Endodermal cell (in vitro differentiated cells): ENCODE results near the gene DIP2B. TPM values are rescaled to one million over a fixed set of nuclear protein-coding genes. Genes with fewer than 3 reads are reported as not detected.
"Not testable (repeated sequence)": the region's sequence is repeated elsewhere in the genome, so short reads cannot be mapped to it uniquely, and the experiment has no call there.

Source experiments
- DNase-seq: peaks from one replicate; pipeline ENCODE4 v3.0.0-alpha.2; 2017
- H3K27ac ChIP-seq: 2 replicates; pipeline ENCODE4 v1.5.1; 2013; ENCODE audit warnings: mild to moderate bottlenecking, low read depth, low read length, moderate library complexity
- H3K27me3 ChIP-seq: 2 replicates; pipeline ENCODE4 v1.6.1; 2013; ENCODE audit warnings: mild to moderate bottlenecking, low read length, moderate library complexity; ENCODE audit not compliant: insufficient read depth, control insufficient read depth, poor library complexity, severe bottlenecking
- H3K36me3 ChIP-seq: 2 replicates; pipeline ENCODE4 v1.7.0; 2013; ENCODE audit warnings: mild to moderate bottlenecking, low read length, moderate library complexity; ENCODE audit not compliant: control insufficient read depth, insufficient read depth
- H3K4me1 ChIP-seq: one replicate; pipeline ENCODE4 v1.7.0; 2013; ENCODE audit warnings: low read length; ENCODE audit not compliant: control insufficient read depth, insufficient read depth
- H3K4me3 ChIP-seq: 2 replicates; pipeline ENCODE4 v1.5.1; 2013; ENCODE audit warnings: mild to moderate bottlenecking, low read length, moderate library complexity
- H3K9ac ChIP-seq: 2 replicates; pipeline ENCODE4 v1.6.1; 2013; ENCODE audit warnings: mild to moderate bottlenecking, low read length, moderate library complexity; ENCODE audit not compliant: poor library complexity, severe bottlenecking; ENCODE audit errors: extremely low read depth
- H3K9me3 ChIP-seq: 2 replicates; pipeline ENCODE4 v1.6.1; 2013; ENCODE audit warnings: mild to moderate bottlenecking, low read length, moderate library complexity; ENCODE audit not compliant: control insufficient read depth
- H3K27ac Mint-ChIP-seq: 2 replicates; pipeline ENCODE4 v1.8.0; 2020; ENCODE audit warnings: mixed read lengths
- H3K27me3 Mint-ChIP-seq: 2 replicates; pipeline ENCODE4 v1.8.0; 2021; ENCODE audit warnings: mild to moderate bottlenecking, mixed read lengths; ENCODE audit not compliant: insufficient read depth
- H3K36me3 Mint-ChIP-seq: 2 replicates; pipeline ENCODE4 v1.8.0; 2020; ENCODE audit warnings: low read depth, mixed read lengths
- H3K4me1 Mint-ChIP-seq: 2 replicates; pipeline ENCODE4 v1.8.0; 2020; ENCODE audit warnings: mixed read lengths
- H3K4me3 Mint-ChIP-seq: 2 replicates; pipeline ENCODE4 v1.8.0; 2020; ENCODE audit warnings: mild to moderate bottlenecking, moderate library complexity, mixed read lengths
- H3K9me3 Mint-ChIP-seq: 2 replicates; pipeline ENCODE4 v1.8.0; 2020; ENCODE audit warnings: mild to moderate bottlenecking, mixed read lengths
- WGBS, 2 experiments: methylation state at CpG; one replicate each; pipeline versions ENCODE4 v1.1.5 to v1.1.7; 2013; ENCODE audit warnings: missing lambda C conversion rate in 2 of 2, mixed read lengths in 1 of 2; ENCODE audit not compliant: insufficient coverage in 1 of 2, insufficient read length in 1 of 2; 5-methylcytosine and 5-hydroxymethylcytosine counted together
- total RNA-seq, 2 donors: library from RNA; stranded (reverse); fragmentation: NEBNext Ultra II Directional in 1 of 2; extraction: Animal tissue kit (Norgen Biotek cat#: 25700) in 1 of 2; gene quantifications; 2 replicates in 1 of 2; 3 replicates in 1 of 2; pipeline ENCODE4 v1.2.1, GENCODE V29; 2021
- TF ChIP-seq, protein P1 (sequence below): fragments of 200-600 bp; sonication (generic); conservative IDR thresholded peaks from 2 replicates; pipeline ENCODE4 v1.5.0; 2021; ENCODE audit warnings: antibody characterized with exemption, mild to moderate bottlenecking

Gene DIP2B
- total RNA-seq, 2 donors from 2014 or later, result 20.6 to 21.3 TPM

DNA sequence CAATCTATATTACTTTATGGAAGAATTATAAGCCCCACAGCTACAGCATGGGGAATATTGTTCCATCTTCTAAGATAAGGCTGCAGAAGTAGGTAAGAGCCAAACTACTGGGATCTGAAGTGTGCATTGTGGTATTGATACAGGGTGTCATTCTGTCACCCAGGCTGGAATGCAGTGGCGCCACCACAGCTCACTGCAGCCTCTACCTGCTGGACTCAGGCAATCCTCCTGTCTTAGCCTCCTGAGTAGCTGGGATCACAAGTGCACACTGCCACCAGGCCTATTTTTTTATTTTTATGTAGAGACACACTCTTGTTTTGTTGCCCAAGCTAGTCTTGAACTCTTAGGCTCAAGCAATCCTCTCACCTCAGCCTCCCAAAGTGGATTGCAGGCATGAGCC is 21.3 kb upstream of the DIP2B start:
- no peaks in the 10 kb centered on the region for H3K9me3 ChIP-seq
- H3K27ac Mint-ChIP-seq, result no peak overlapping the region
- H3K27me3 ChIP-seq, result no peaks in the 10 kb centered on the region
- no peak overlapping the region for H3K27ac ChIP-seq
- H3K27me3 Mint-ChIP-seq, result no peaks in the 10 kb centered on the region
- H3K4me3 Mint-ChIP-seq, result no peak overlapping the region
- no peak for DNase-seq
- peaks cover 2% of the 10 kb centered on the region for H3K36me3 Mint-ChIP-seq
- 96 to 100% methylated on average over 1 of the region's 1 CpG for WGBS, 2 experiments
- no peaks in the 10 kb centered on the region for H3K4me1 ChIP-seq
- peaks cover 2% of the 10 kb centered on the region for H3K9me3 Mint-ChIP-seq
- H3K4me3 ChIP-seq, result no peak overlapping the region
- H3K36me3 ChIP-seq, result peaks cover 6% of the 10 kb centered on the region
- TF ChIP-seq, protein P1, sequence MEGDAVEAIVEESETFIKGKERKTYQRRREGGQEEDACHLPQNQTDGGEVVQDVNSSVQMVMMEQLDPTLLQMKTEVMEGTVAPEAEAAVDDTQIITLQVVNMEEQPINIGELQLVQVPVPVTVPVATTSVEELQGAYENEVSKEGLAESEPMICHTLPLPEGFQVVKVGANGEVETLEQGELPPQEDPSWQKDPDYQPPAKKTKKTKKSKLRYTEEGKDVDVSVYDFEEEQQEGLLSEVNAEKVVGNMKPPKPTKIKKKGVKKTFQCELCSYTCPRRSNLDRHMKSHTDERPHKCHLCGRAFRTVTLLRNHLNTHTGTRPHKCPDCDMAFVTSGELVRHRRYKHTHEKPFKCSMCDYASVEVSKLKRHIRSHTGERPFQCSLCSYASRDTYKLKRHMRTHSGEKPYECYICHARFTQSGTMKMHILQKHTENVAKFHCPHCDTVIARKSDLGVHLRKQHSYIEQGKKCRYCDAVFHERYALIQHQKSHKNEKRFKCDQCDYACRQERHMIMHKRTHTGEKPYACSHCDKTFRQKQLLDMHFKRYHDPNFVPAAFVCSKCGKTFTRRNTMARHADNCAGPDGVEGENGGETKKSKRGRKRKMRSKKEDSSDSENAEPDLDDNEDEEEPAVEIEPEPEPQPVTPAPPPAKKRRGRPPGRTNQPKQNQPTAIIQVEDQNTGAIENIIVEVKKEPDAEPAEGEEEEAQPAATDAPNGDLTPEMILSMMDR, result no peak
- H3K4me1 Mint-ChIP-seq, result no peaks in the 10 kb centered on the region
- H3K9ac ChIP-seq, result no peak overlapping the region

DNA sequence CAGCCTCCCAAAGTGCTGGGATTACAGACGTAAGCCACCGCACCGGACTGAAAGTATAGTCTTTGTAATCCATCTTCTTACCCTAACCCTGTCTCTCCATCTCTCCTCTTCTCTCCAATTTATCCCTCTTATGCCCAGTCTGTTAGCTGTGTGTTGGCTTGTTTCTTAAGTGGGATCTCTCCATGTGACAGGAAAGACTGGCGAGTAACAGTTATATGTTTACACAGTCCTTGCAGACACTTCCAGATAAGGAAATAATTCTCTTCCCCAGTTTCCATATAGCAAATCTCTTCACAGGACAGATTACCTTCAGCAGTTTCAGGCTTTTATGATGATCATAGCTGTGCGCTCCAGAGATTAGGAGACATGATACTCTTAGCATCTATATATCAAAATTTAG is 16.0 kb upstream of the DIP2B start:
- Histone ChIP-seq H3K27me3 (no peaks in the 10 kb centered on the region), H3K36me3 (no peaks in the 10 kb centered on the region), H3K9ac (no peak overlapping the region), H3K4me1 (no peaks in the 10 kb centered on the region), H3K4me3 (no peak overlapping the region), H3K27ac (no peak overlapping the region), H3K9me3 (peaks cover 21% of the 10 kb centered on the region)
- WGBS, 2 experiments, result 92 to 93% methylated on average over 2 to 5 of the region's 5 CpGs
- Mint-ChIP-seq H3K4me1 (no peaks in the 10 kb centered on the region), H3K4me3 (no peak overlapping the region), H3K27ac (no peak overlapping the region), H3K36me3 (no peaks in the 10 kb centered on the region), H3K9me3 (peaks cover 49% of the 10 kb centered on the region), H3K27me3 (no peaks in the 10 kb centered on the region)
- no peak for DNase-seq
- TF ChIP-seq, protein P1, result no peak

DNA sequence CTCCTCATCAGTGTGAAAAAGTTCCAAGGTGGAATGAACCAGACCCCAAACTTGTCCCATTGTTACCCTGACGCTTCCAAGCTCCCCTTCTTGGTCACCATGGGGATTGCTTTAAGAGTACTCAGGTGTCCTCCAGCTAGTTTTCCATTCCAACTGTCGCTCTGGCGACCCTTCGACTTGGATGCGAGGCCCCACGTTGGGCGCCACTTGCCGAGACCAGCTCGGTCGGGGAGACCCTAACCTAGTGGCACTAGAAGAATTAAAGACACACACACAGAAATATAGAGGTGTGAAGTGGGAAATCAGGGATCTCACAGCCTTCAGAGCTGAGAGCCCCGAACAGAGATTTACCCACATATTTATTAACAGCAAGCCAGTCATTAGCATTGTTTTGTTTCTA is 6.7 kb upstream of the DIP2B start:
- not testable (repeated sequence) for H3K4me1 Mint-ChIP-seq, DNase-seq, H3K36me3 ChIP-seq, H3K27me3 ChIP-seq, H3K27ac ChIP-seq, H3K9ac ChIP-seq, H3K27me3 Mint-ChIP-seq, H3K4me3 ChIP-seq, H3K27ac Mint-ChIP-seq, H3K4me1 ChIP-seq, H3K4me3 Mint-ChIP-seq
- H3K36me3 Mint-ChIP-seq, result peaks cover 13% of the 10 kb centered on the region
- peaks cover 55% of the 10 kb centered on the region for H3K9me3 ChIP-seq
- 71 to 92% methylated on average over 1 to 8 of the region's 11 CpGs for WGBS, 2 experiments
- H3K9me3 Mint-ChIP-seq, result peaks cover 76% of the 10 kb centered on the region
